Activated B cell treated with CpG ODN at 0.5 μM for 24 hours (primary cell): Measurements from ENCODE around the gene SPINT4. TPM values are rescaled to one million over a fixed set of nuclear protein-coding genes. Genes with fewer than 3 reads are reported as not detected.
"Not testable (repeated sequence)": the region's sequence is repeated elsewhere in the genome, so short reads cannot be mapped to it uniquely, and the experiment has no call there.

Experiments
- ATAC-seq: fragments of 200-7000 bp; cut with Tn5 transposase; one replicate; pipeline ENCODE4 v1.10.0; 2021; ENCODE audit warnings: low read depth, mild to moderate bottlenecking, moderate library complexity
- CTCF ChIA-PET: fragments of 350-600 bp; sonication (Branson Sonifier 250); formaldehyde crosslinking; loops from one replicate; lab custom pipeline; 2021; ENCODE audit warnings: antibody characterized with exemption; lab: Charles Lee
- POLR2A ChIA-PET: fragments of 350-600 bp; sonication (Branson Sonifier 250); formaldehyde crosslinking; loops from one replicate; lab custom pipeline; 2021; ENCODE audit warnings: antibody characterized with exemption; lab: Charles Lee
- DNase-seq: peaks from one replicate; pipeline ENCODE4 v3.0.0; 2022
- H3K27ac Mint-ChIP-seq: one replicate; pipeline ENCODE4 v1.8.0; 2020; ENCODE audit warnings: mixed read lengths
- H3K27me3 Mint-ChIP-seq: one replicate; pipeline ENCODE4 v1.8.0; 2021; ENCODE audit warnings: mixed read lengths
- H3K36me3 Mint-ChIP-seq: one replicate; pipeline ENCODE4 v1.8.0; 2021; ENCODE audit warnings: low read depth, mixed read lengths
- H3K4me1 Mint-ChIP-seq: one replicate; pipeline ENCODE4 v1.8.0; 2021; ENCODE audit warnings: mixed read lengths
- H3K4me3 Mint-ChIP-seq: one replicate; pipeline ENCODE4 v1.8.0; 2020; ENCODE audit warnings: mild to moderate bottlenecking, mixed read lengths
- H3K9me3 Mint-ChIP-seq: one replicate; pipeline ENCODE4 v1.8.0; 2020; ENCODE audit warnings: mixed read lengths
- CTCF ChIP-seq: fragments of 200-600 bp; IDR thresholded peaks from one replicate; pipeline ENCODE4 v1.8.0; 2022; ENCODE audit warnings: antibody characterized with exemption, mild to moderate bottlenecking
- intact Hi-C: fragments of 100-400 bp; cut with micrococcal nuclease; formaldehyde crosslinking; loops from one replicate; pipeline ENCODE4 v1.15.1; 2024
- total RNA-seq: library from RNA; stranded (reverse); gene quantifications from 2 replicates; pipeline ENCODE4 v1.2.3, GENCODE V29; 2022

The SPINT4 gene
- total RNA-seq, 1 donor from 2014 or later, result not detected

- Mint-ChIP-seq H3K27ac (no peak overlapping the region), H3K4me3 (no peak overlapping the region)
- ATAC-seq, result no peak
Measured at GRCh38 chr20:45701104-45701503, 21.0 kb upstream of the SPINT4 start.

GRCh38 chr20:45701873-45702272 is 20.3 kb upstream of the SPINT4 start, which contains the start of gene WFDC13:
TSS of gene WFDC13 (plus strand) at chr20:45702038. CDS start at chr20:45702124, 86 bp downstream.
- Mint-ChIP-seq H3K27ac (no peak within 1 kb of the TSS), H3K27me3 (peaks cover 9% of the 10 kb centered on the region), H3K4me1 (peaks cover 9% of the 10 kb centered on the region), H3K36me3 (no peaks in the 10 kb centered on the region), H3K9me3 (no peaks in the 10 kb centered on the region), H3K4me3 (no peak within 1 kb of the TSS)
- intact Hi-C loops, result no loop called here
- DNase-seq (no peak), ATAC-seq (no peak)
- TF ChIP-seq CTCF, result no peak
- ChIA-PET CTCF (no interaction called here), POLR2A (no interaction called here)

More at GRCh38 chr20:45701104-45701503, 21.0 kb upstream of the SPINT4 start:
- DNase-seq, result no peak
- Mint-ChIP-seq H3K36me3 (no peaks in the 10 kb centered on the region), H3K27me3 (peaks cover 11% of the 10 kb centered on the region), H3K4me1 (peaks cover 9% of the 10 kb centered on the region), H3K9me3 (no peaks in the 10 kb centered on the region)
- ChIA-PET CTCF (no interaction called here), POLR2A (no interaction called here)
- no peak for TF ChIP-seq CTCF
- intact Hi-C loops, result no loop called here

- Mint-ChIP-seq H3K27me3 (peaks cover 17% of the 10 kb centered on the region), H3K9me3 (no peaks in the 10 kb centered on the region), H3K4me1 (peaks cover 9% of the 10 kb centered on the region), H3K4me3 (no peak within 1 kb of the TSS), H3K36me3 (no peaks in the 10 kb centered on the region), H3K27ac (no peak within 1 kb of the TSS)
- ChIA-PET POLR2A (no interaction called here), CTCF (no interaction called here)
- intact Hi-C loops, result no loop called here
- ATAC-seq (no peak), DNase-seq (no peak)
- TF ChIP-seq CTCF, result no peak
Measured at GRCh38 chr20:45704969-45705637, 17.0 kb upstream of the SPINT4 start, which contains the start of gene WFDC10B. TSS of gene WFDC10B (minus strand) at chr20:45705019. CDS start at chr20:45685992, 19,027 bp downstream.

GRCh38 chr20:45716141-45716688 is 5.9 kb upstream of the SPINT4 start:
- H3K27me3 Mint-ChIP-seq, result not testable (repeated sequence)
- H3K4me3 Mint-ChIP-seq, result peak overlapping the region; percentile 29

GRCh38 chr20:45725134-45725533 is 3.0 kb downstream of the SPINT4 start:
- Mint-ChIP-seq H3K4me1 (no peaks in the 10 kb centered on the region), H3K27ac (no peak overlapping the region), H3K36me3 (no peaks in the 10 kb centered on the region), H3K4me3 (no peak overlapping the region), H3K9me3 (no peaks in the 10 kb centered on the region), H3K27me3 (peaks cover 7% of the 10 kb centered on the region)
- ChIA-PET POLR2A (no interaction called here), CTCF (no interaction called here)
- DNase-seq (no peak), ATAC-seq (no peak)
- intact Hi-C loops, result no loop called here
- no peak for TF ChIP-seq CTCF

More at GRCh38 chr20:45716141-45716688, 5.9 kb upstream of the SPINT4 start:
- intact Hi-C loops, H3K36me3 Mint-ChIP-seq, CTCF ChIA-PET, ATAC-seq, POLR2A ChIA-PET, H3K27ac Mint-ChIP-seq, H3K9me3 Mint-ChIP-seq, DNase-seq: not testable (repeated sequence)
- peaks cover 39% of the 10 kb centered on the region for H3K4me1 Mint-ChIP-seq
